Activated CD4-positive, alpha-beta T cell treated with anti-CD3 and anti-CD28 coated beads, Interleukin-2, amount 50 U/mL, for 1 hour (primary cell): ENCODE data around the gene SRGN.
A peak's percentile ranks its signal among the peaks of the same experiment; 100 is the strongest.
"Not testable (repeated sequence)": the region's sequence is repeated elsewhere in the genome, so short reads cannot be mapped to it uniquely, and the experiment has no call there.

Experiments used
- DNase-seq: peaks from one replicate; pipeline ENCODE4 v3.0.0-alpha.2; 2020

Gene SRGN

DNA sequence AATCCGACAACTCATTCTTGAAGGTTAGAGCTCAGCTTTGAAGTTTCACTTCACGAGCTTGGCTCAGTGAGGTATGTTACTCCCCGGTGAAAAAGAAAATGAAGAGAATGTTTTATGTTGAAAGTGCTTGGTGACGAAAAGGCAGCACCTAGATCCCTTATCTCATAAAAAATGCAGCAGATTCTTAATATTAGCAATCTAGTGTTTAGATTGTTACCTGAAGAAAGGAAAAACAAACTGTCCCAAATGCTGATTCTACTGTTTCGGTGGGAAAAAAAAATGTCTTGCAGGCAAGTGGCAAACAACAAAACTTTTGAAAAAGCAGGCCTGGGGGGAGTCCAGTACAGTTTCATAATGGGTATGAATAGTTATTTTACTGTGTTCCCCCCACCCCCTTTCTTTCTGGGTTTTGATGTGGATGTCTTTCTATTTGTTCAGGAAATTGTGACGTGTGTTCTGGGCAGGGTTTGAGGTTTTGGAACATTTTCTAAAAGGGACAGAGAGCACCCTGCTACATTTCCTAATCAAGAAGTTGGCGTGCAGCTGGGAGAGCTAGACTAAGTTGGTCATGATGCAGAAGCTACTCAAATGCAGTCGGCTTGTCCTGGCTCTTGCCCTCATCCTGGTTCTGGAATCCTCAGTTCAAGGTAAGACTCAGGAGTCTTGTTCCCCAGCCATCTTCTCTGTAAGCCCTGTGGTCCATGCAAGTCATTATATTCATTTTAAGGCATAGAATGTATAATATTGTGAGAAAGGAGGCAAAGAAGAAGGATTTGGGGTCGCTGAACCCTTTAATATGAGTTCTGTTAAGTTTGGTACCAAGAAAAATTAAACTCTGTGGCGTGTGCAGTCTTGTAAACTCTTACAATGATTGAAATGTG lies at the start of gene SRGN:
SRGN (plus strand) TSS at position 514 of the 881 bp plus-strand sequence; CDS start at position 569, 55 bp downstream.
- DNase-seq = peak; percentile 70

- DNase-seq = not testable (repeated sequence)
Observed at GRCh38 chr10:69040904-69041303, 47.0 kb upstream of the SRGN start.

GRCh38 chr10:69042417-69042816 lies 45.5 kb upstream of the SRGN start:
- DNase-seq = no peak

DNA sequence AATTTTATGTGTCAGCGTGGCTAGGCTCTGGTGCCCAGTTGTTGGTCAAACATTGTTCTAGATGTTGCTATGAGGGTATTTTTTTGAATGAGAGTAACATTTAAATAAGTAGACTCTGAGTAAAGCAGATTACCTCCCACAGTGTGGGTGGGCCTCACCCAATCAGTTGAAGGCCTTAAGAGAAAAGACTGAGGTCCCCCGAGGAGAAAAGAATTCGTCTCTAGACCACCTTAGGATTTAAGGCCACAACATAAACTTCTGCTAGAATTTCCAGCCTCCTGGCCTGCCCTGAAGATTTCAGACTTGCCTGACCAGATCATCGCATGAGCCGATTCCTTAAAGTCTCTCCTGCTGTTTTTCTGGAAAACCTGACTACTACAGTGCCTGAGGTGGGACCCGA lies 45.1 kb upstream of the SRGN start:
- DNase-seq = no peak

- peak; percentile 23 for DNase-seq
Observed at GRCh38 chr10:69043931-69044531, 43.9 kb upstream of the SRGN start.

DNA sequence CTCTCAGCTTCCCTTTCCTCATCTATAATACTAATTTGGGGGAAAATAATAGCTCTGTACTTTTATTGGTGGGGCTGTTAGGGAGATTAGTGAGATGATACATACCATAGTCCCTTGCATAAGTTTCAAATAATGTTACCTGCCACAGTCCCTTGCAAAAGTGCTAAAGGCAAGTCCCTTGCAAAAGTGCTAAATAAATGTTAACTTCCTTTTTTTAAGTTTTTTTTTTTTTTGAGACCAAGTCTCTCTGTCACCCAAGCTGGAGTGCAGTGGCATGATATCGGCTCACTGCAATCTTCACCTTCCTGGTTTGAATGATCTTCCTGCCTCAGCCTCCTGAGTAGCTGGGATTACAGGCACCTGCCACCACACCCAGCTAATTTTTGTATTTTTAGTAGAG lies 43.4 kb upstream of the SRGN start:
- DNase-seq = no peak

DNA sequence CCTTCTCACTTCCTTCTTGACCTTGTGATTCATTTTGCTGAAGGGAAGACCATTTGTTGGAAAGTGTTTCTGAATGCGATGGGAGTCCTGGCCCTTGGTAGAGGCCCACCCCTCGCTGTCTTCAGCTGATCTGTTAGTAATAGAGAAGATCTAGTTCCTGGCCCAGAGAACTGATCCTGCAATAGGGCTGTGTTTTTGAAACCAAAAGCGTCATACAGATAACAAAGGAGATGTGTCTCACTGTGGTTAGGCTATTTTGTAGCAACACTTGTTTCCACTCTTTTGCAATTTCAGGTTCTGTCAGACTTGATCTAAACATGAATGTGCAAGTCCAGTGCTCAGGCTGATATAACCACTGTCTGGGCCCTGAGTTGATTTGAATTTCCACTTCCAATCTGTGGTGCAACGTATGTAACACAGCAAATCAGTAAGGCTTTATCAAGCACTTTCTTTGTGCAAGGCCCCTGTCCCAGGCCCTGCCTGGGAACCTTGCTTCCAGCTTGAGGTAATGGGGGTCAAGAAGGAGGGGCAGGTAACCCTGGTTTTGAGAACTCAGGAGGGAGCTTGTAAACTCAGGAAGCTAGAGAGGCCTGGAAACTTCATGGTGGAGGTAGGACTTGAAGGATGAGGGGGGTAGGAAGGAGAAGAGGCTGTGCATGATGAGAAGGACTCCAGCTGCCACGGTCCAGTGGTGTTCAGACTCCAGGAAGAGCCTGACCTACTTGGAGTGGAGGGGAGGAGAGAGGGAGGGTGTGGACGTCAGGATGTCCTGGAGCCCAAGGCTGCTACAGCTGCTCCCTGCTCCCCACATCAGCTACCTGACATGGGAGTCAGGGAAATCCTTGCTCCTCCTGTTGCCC lies 42.2 kb upstream of the SRGN start:
- DNase-seq = peak; percentile 31

DNA sequence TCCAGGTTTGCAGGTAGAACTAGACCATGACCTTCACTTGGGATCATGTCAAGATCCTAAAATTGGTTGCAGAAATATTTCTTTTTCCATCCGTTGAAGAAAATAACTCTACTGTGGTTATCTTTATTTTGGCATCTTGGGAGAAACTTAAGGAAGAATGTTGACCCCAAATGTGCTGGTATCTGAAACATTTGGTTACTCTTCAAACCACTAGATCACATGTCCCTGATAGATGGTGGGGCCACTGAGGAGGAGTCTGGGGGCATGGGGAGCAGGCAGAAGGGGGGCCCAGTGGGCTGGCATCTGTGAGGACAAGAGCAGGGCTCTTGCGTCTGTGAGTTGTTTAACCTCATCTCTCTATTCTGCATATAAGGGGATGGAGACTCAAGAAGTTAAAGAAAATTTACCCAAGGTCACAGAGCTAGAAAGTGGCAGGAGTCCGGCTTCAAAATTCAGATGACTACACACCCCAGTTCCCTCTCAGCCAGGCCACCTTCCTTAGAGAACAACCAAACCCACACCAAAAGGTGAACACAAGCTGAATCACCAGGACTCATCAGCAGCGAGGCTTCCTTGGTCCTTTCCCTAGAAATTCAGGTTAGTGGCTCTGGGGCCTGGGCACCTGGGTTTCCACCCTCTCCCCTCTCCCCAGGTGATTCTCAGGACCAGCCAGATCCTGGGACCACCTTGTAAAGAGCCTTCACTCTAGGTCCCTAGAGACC lies 40.6 kb upstream of the SRGN start:
- no peak for DNase-seq

DNA sequence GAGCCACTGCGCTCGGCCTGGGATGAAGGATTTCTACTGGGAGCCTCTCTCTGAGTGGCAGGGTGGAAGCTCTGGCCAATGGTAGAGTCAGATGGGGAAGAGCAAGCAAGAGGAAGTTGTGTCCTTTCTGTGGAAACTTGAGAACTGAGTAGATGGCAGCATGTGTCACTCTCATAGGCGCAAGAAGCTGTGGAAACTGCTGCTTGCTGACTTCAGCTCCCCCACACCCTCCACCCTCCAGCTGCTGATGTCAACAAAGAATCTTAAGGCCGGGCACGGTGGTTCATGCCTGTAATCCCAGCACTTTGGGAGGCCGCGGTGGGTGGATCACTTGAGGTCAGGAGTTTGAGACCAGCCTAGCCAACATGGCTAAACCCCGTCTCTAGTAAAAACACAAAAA lies 39.8 kb upstream of the SRGN start:
- no peak for DNase-seq

GRCh38 chr10:69049566-69049961 lies 38.3 kb upstream of the SRGN start:
- no peak for DNase-seq

DNA sequence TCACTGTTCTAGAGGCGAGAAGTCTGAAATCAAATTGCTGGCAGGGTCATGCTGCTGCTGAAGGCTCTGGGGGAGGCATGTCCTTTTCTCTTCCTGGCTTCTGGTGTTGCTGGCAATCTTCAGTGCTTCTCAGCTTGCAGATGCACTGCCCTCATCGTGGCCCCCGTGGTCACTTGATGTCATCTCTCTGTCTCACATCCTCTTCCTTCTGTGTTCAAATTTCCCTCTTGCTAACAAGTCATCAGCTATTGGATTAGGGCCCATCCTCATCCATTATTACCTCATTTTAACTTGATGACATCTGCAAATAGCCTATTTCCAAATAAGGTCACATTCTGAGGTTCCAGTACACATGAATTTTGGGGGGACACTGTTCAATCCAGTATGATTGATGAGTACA lies 36.6 kb upstream of the SRGN start:
- DNase-seq = no peak

DNA sequence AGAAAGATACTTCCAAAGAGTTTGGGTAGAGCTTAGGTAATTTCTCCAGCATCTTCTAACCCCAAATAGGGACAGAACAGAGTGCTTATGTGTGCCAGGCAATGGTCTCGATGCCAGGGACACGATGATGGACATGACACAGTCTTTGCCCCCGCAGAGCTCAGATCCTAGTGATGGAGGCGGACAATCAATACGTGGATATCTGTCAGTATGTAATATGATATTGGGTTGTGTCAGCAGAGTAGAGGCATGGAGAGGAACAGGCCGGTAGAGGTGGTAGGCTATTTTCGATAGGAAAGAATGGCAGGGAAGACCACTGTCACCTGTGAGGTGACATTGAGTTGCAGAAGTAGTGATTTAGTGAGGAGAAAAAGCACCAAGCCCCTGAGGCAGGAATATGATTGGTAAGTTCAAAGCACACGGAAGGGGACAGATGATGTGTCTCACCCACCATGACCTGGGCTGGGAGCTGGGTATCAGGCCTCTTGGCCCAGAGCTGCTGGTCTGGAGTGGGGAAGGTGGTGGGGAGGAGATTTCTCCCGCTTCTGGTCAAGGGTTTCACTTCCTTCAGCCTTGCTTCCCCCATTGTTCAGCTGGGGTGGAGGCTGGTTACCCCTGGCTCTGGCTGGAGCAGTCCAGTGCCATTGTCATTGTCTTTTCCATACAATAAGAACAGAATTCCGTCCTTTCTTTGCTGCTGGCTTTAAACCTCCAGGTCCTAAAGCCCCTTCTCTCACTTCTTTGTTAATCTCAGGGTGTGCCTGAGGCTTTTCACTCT lies 36.0 kb upstream of the SRGN start:
- DNase-seq = no peak

DNA sequence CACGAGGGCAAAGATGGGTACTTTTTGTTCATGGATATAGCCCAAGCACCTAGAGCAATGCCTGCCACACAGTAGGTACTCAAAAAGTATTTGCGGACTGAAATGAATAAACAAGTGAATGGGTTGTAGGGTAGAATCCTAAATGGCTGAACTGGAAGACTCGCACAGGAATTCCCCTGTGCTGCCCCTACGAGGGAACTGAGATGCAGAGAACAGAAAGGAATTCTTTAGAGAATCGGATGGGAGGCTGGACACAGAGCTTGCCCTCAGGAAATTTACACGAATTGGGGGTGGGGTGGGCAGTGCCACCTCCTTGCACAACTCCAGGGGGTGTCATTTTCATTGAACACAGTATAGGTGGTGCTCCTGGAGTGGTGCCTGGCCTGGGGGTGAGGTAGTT lies 35.2 kb upstream of the SRGN start:
- no peak for DNase-seq

DNA sequence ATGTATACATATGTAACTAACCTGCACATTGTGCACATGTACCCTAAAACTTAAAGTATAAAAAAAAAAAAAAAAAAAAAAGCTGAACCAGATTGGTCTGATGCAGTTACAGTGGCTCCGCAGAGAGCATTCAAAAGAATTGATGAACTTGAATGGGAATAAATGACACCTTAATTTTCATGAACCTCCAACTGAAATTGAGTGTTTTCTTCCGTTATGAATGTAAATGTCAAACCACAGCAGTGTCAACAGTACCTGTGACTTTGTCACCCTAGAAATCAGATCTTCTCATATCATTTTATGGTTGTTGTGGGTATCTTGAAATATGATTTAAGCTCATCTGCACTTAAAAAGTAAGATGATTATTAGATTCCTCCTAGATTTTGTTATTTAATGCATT lies 32.7 kb upstream of the SRGN start:
- no peak for DNase-seq

GRCh38 chr10:69056129-69056528 lies 31.8 kb upstream of the SRGN start:
- DNase-seq = no peak

DNA sequence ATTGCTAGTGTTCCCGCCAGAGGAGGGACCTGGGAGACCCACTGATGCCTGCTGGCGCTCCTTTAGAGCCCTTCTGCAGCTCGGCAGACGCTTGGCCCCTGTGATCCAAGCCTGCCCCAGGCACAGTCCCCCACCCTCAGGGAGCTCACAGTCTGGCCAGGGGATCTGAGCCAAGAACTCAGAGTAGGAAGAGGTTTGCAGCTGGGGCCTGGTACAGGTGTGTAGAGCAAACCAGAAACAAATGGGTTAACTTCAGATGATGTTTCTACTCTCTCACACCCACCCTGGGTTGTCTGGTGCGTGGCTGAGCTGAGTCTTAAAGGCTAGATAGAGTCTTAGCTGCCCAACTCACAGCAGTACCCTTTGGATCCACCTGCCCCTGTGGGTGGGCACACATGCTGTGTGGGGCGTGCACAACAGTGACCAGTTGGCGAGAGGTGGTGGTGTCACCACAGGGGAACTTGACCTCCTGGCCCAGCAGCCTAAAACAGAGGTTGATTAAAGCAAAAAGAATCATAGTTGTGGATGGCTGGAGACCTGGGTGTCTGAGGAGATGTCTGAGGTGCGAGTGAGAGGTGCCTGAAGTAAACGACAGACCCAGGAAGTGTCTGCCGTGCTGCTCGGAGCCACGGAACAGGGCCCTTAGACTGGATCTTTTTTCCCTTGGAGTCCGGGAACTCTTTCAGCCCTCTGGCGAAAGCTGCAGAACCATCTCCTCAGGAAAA lies 31.2 kb upstream of the SRGN start:
- DNase-seq = no peak

- no peak for DNase-seq
Observed at GRCh38 chr10:69057261-69057950, 30.5 kb upstream of the SRGN start.

DNA sequence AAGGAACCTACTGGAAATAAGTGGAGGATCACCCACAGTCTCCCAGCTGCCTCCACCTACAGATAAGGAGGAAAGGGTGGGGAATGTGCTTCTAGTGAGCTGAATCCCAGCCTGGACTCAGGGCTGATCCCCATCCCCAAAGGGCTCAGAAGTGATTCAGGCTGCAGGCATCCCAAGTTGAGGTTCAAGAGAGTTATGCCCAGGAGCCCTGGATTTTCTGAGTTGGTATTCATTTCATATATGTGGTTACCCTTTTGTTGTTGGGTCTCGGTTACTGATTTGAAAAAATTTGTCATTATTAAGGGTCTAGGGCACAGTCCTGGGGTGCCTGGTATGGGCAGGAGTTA lies 30.0 kb upstream of the SRGN start:
- no peak for DNase-seq

DNA sequence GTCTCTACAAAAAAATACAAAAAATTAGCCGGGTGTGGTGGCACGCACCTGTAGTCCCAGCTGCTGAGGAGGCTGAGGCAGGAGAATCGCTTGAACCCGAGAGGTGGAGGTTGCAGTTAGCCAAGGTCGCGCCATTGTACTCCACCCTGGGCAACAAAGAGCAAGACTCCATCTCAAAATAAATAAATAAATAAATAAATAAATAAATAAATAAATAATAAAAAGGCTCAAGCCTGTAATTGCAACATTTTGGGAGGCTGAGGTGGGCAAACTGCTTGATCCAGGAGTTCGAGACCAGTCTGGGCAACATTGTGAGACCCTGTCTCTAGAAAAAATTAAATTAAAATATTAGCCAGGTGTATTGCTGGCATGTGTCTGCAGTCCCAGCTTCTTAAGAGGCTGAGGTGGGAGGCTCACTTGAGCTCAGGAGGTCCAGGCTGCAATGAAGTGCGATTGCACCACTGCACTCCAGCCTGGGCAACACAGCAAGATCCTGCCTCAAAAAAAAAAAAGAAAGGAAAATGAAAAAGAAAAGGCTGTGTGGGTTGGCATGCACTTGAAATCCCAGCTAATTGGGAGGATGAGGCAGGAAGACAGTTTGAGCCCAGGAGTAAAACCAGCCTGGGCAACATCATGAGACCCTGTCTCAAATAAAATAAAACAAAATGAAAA lies 27.6 kb upstream of the SRGN start:
- no peak for DNase-seq
